IMR-90 (cell line): ENCODE data around the gene KLF7. TPM values are rescaled to one million over a fixed set of nuclear protein-coding genes. Genes with fewer than 3 reads are reported as not detected.

Experiments used
- ATAC-seq: fragments of 200-7000 bp; cut with Tn5 transposase; 2 replicates; pipeline ENCODE4 v1.9.1; 2020; ENCODE audit warnings: low read depth, mild to moderate bottlenecking, moderate library complexity
- BruUV-seq: library from RNA; stranded (reverse); fragments of 400-500 nt; replicated peaks from 2 replicates; lab custom pipeline; 2021; lab: Mats Ljungman, UMichigan
- CTCF ChIA-PET: fragments of 300-600 bp; formaldehyde crosslinking; extraction: SDS; loops from one replicate; lab custom pipeline; 2021; ENCODE audit warnings: antibody characterized with exemption; lab: Yijun Ruan, JAX
- POLR2A ChIA-PET: fragments of 300-600 bp; sonication (Branson Sonifier 250); formaldehyde crosslinking; loops from one replicate; lab custom pipeline; 2022; ENCODE audit warnings: antibody characterized with exemption; ENCODE audit not compliant: unreplicated experiment; lab: Charles Lee
- DNase-seq: peaks from one replicate; pipeline ENCODE4 v3.0.0; 2013
- H2AFZ ChIP-seq: replicated peaks from 2 replicates; pipeline ENCODE3; 2013; ENCODE audit warnings: low read length, mild to moderate bottlenecking; ENCODE audit not compliant: poor library complexity
- H2AK5ac ChIP-seq: 2 replicates; pipeline ENCODE4 v1.6.1; 2013; ENCODE audit warnings: low read depth, low read length, inconsistent platforms
- H2AK9ac ChIP-seq: replicated peaks from 2 replicates; pipeline ENCODE3; 2013; ENCODE audit warnings: mild to moderate bottlenecking, low read depth, low read length, moderate library complexity; ENCODE audit not compliant: poor library complexity
- H2BK120ac ChIP-seq: 2 replicates; pipeline ENCODE4 v1.6.1; 2013; ENCODE audit warnings: low read depth, low read length, inconsistent platforms
- H2BK15ac ChIP-seq: 3 replicates; pipeline ENCODE4 v1.6.1; 2013; ENCODE audit warnings: low read depth, low read length, inconsistent platforms
- H2BK20ac ChIP-seq: 2 replicates; pipeline ENCODE4 v1.6.1; 2013; ENCODE audit warnings: low read depth, mild to moderate bottlenecking, inconsistent platforms, low read length, moderate library complexity
- H2BK5ac ChIP-seq: 2 replicates; pipeline ENCODE4 v1.6.1; 2013; ENCODE audit warnings: mild to moderate bottlenecking, low read depth, low read length, inconsistent platforms; ENCODE audit not compliant: poor library complexity, severe bottlenecking
- H3K14ac ChIP-seq: replicated peaks from 2 replicates; pipeline ENCODE4 v1.6.1; 2013; ENCODE audit warnings: low read depth, low read length, inconsistent platforms
- H3K18ac ChIP-seq: 2 replicates; pipeline ENCODE4 v1.6.1; 2013; ENCODE audit warnings: low read depth, low read length, control low read depth
- H3K23ac ChIP-seq: 2 replicates; pipeline ENCODE4 v1.6.1; 2013; ENCODE audit warnings: low read depth, low read length, inconsistent platforms
- H3K27ac ChIP-seq: 2 replicates; pipeline ENCODE4 v1.5.1; 2013; ENCODE audit warnings: mild to moderate bottlenecking, control low read depth, low read length; ENCODE audit not compliant: insufficient read depth
- H3K27me3 ChIP-seq: 2 replicates; pipeline ENCODE4 v1.6.1; 2013; ENCODE audit warnings: low read length; ENCODE audit not compliant: control insufficient read depth, insufficient read depth
- H3K36me3 ChIP-seq: 2 replicates; pipeline ENCODE4 v1.6.1; 2013; ENCODE audit warnings: low read length, mixed read lengths; ENCODE audit not compliant: control insufficient read depth, insufficient read depth
- H3K4ac ChIP-seq: 2 replicates; pipeline ENCODE4 v1.6.1; 2013; ENCODE audit warnings: low read depth, low read length, inconsistent platforms
- H3K4me1 ChIP-seq: 2 replicates; pipeline ENCODE4 v1.6.1; 2013; ENCODE audit warnings: low read length, mixed read lengths; ENCODE audit not compliant: control insufficient read depth, insufficient read depth
- H3K4me2 ChIP-seq: 2 replicates; pipeline ENCODE4 v1.6.1; 2013; ENCODE audit warnings: low read depth, mild to moderate bottlenecking, control low read depth, low read length, moderate library complexity
- H3K4me3 ChIP-seq: 2 replicates; pipeline ENCODE4 v1.5.1; 2013; ENCODE audit warnings: low read depth, mild to moderate bottlenecking, control low read depth, low read length, moderate library complexity; ENCODE audit not compliant: insufficient read depth
- H3K56ac ChIP-seq: 2 replicates; pipeline ENCODE4 v1.6.1; 2013; ENCODE audit warnings: low read length, inconsistent platforms; ENCODE audit not compliant: insufficient read depth; ENCODE audit errors: extremely low read depth
- H3K79me1 ChIP-seq, 2 experiments: 2 replicates each; pipeline ENCODE4 v1.6.1; 2013; ENCODE audit warnings: low read length in 2 of 2, inconsistent platforms in 1 of 2, low read depth in 1 of 2
- H3K9ac ChIP-seq: 2 replicates; pipeline ENCODE4 v1.6.1; 2013; ENCODE audit warnings: low read depth, low read length, control low read depth
- H3K9me1 ChIP-seq: 2 replicates; pipeline ENCODE4 v1.6.1; 2013; ENCODE audit warnings: low read length, inconsistent platforms; ENCODE audit not compliant: insufficient read depth
- H3K9me3 ChIP-seq: 2 replicates; pipeline ENCODE4 v1.6.1; 2013; ENCODE audit warnings: low read length; ENCODE audit not compliant: control insufficient read depth, insufficient read depth
- H4K20me1 ChIP-seq: 2 replicates; pipeline ENCODE4 v1.6.1; 2013; ENCODE audit warnings: low read length, inconsistent platforms; ENCODE audit not compliant: insufficient read depth
- H4K5ac ChIP-seq: 2 replicates; pipeline ENCODE4 v1.6.1; 2013; ENCODE audit warnings: mild to moderate bottlenecking, low read depth, low read length, control low read depth
- H4K8ac ChIP-seq, 2 experiments: 2 replicates each; pipeline ENCODE4 v1.6.1; 2013; ENCODE audit warnings: low read depth in 2 of 2, low read length in 2 of 2, control low read depth in 1 of 2, inconsistent platforms in 1 of 2
- H4K91ac ChIP-seq: 2 replicates; pipeline ENCODE4 v1.6.1; 2013; ENCODE audit warnings: low read depth, low read length, inconsistent platforms; ENCODE audit not compliant: insufficient read depth
- CTCF ChIP-seq: conservative IDR thresholded peaks from 2 replicates; pipeline ENCODE4 v1.5.1; 2012; ENCODE audit warnings: mild to moderate bottlenecking, low read depth, low read length, improper control_type of control experiment
- POLR2A ChIP-seq: IDR thresholded peaks from 2 replicates; pipeline ENCODE4 v1.6.1; 2012; ENCODE audit warnings: mild to moderate bottlenecking, low read depth, low read length
- WGBS, 2 experiments: methylation state at CpG; one replicate each; pipeline versions ENCODE4 v1.1.5 to v1.1.7; 2013; ENCODE audit warnings: missing lambda C conversion rate in 2 of 2; ENCODE audit not compliant: insufficient read length in 1 of 2; ENCODE audit errors: extremely low coverage in 2 of 2; 5-methylcytosine and 5-hydroxymethylcytosine counted together
- dilution Hi-C: fragments of 300-500 bp; cut with HindIII; formaldehyde crosslinking; loops from one replicate; pipeline ENCODE4 v1.14.3; 2018; ENCODE audit warnings: low sequenced_read_pairs; ENCODE audit not compliant: unreplicated experiment
- in situ Hi-C: fragments of 300-500 bp; cut with MboI; formaldehyde crosslinking; loops from 3 replicates; pipeline ENCODE4 v1.14.3; 2019; ENCODE audit warnings: low sequenced_read_pairs, inconsistent platforms, mixed read lengths
- intact Hi-C: fragments of 100-400 bp; cut with micrococcal nuclease; formaldehyde crosslinking; loops from 2 replicates; pipeline ENCODE4 v1.10.0; 2022
- microRNA-seq, 2 experiments: library from miRNA; stranded (forward) in 1 of 2; unstranded in 1 of 2; fragments of 10-50 nt in 1 of 2; fragments of <30 nt in 1 of 2; gene quantifications in 1 of 2; microRNA quantifications in 1 of 2; one replicate each; pipeline versions ENCODE3 to v1.1.0; 2013 to 2020; ENCODE audit not compliant: insufficient read depth in 1 of 2, insufficient read length in 1 of 2, unreplicated experiment in 1 of 2
- polyA plus RNA-seq, 3 experiments: library from polyadenylated mRNA; depleted of rRNA; stranded (reverse); fragments of >200 nt; gene quantifications; 2 replicates each; pipeline ENCODE4 v1.2.3, GENCODE V29; 2012; ENCODE audit warnings: low replicate concordance in 1 of 3
- small RNA-seq, 5 experiments: library from RNA; depleted of rRNA; stranded (forward); fragments of <200 nt; gene quantifications; one replicate each; pipeline ENCODE3, GENCODE V24; 2012
- total RNA-seq: library from RNA; depleted of rRNA; stranded (reverse); fragments of >200 nt; gene quantifications from 2 replicates; pipeline ENCODE4 v1.2.3, GENCODE V29; 2012; rRNA removed

KLF7 gene
- total and polyA plus RNA-seq, 2 of the 4 experiments (the other 2 are of a cell fraction), result 23.1 to 28.5 TPM

DNA sequence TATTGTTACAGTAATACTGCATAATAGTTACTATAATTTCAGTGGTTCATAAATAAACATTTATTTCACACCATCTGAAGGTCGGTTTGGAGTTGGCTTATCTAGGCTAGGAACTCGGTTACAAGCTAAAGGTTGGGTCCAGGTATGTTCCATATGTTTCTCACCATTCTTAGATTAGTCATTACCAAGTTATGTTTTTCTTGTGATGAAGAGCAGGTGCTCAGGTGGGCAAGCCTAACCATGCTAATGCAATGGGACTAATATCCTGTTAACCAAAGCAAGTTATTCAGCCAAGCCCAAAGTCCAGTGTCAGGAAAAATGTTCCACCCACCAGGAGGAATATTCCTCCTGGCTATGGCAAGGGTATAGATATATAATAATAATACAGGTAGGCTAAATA lies 133.3 kb downstream of the KLF7 start:
- in situ Hi-C loops (no loop called here), intact Hi-C loops (no loop called here), dilution Hi-C loops (no loop called here)
- Histone ChIP-seq H3K4ac (no peak overlapping the region), H4K8ac (no peak overlapping the region), H2AFZ (no peak overlapping the region), H3K23ac (no peak overlapping the region), H3K79me1 (no peaks in the 10 kb centered on the region), H3K14ac (no peak overlapping the region), H3K9me1 (no peaks in the 10 kb centered on the region), H3K18ac (no peak overlapping the region), H3K4me3 (no peak overlapping the region), H2BK15ac (no peak overlapping the region), H2AK5ac (no peak overlapping the region), H2AK9ac (no peak overlapping the region), H2BK5ac (no peak overlapping the region), H3K27ac (no peak overlapping the region), H3K27me3 (no peaks in the 10 kb centered on the region), H3K36me3 (no peaks in the 10 kb centered on the region), H2BK20ac (no peak overlapping the region), H3K4me1 (no peaks in the 10 kb centered on the region), H2BK120ac (no peak overlapping the region), H3K56ac (no peak overlapping the region), H3K4me2 (no peak overlapping the region), H4K5ac (no peak overlapping the region), H3K9ac (no peak overlapping the region), H3K9me3 (no peaks in the 10 kb centered on the region), H4K20me1 (no peaks in the 10 kb centered on the region), H4K91ac (no peak overlapping the region)
- no peak for ATAC-seq
- POLR2A ChIA-PET, result no interaction called here
- no peak for DNase-seq
- no peak for TF ChIP-seq POLR2A
- TF ChIP-seq CTCF, result no peak
- BruUV-seq, result no TSS peak
- CTCF ChIA-PET, result no interaction called here
- WGBS, 2 experiments, result no CpG with 5 or more reads among the region's 2 CpGs

Small RNA genes within 50 kb of the gene (microRNA-seq; reads per million reads assigned to microRNA genes)
- 31.0 to 177 reads per million in 2 experiments for gene MIR2355
- 0.73 to 8.3 reads per million in 2 experiments for gene MIR7845

Small RNA genes within 50 kb of the gene (small RNA-seq; reads per million reads assigned to genes)
- gene MIR2355 (0.32 to 278 (median 71.3) reads per million in 5 experiments), gene MIR7845 (0 to 0.51 (median 0) reads per million in 5 experiments)

Other genes with a start within 250 kb of the KLF7 start
- gene CPO, start 226.4 kb downstream of the KLF7 start, total RNA-seq, result not detected in 2 replicates
- not detected in 2 replicates for gene CPO, start 226.4 kb downstream of the KLF7 start, polyA plus RNA-seq (2012; rRNA removed)